Natural killer cell (primary cell): ENCODE data around the gene ZNF414. TPM values are rescaled to one million over a fixed set of nuclear protein-coding genes. Genes with fewer than 3 reads are reported as not detected.

Experiments
- ATAC-seq, 3 donors: fragments of 150-1000 bp in 2 of 3; fragments of 200-7000 bp in 1 of 3; cut with Tn5 transposase; 1 replicate in 1 of 3; 2 replicates in 2 of 3; pipeline ENCODE4 v1.10.0; 2021; ENCODE audit warnings: mild to moderate bottlenecking in 2 of 3, moderate library complexity in 2 of 3
- DNase-seq, 2 donors: peaks; one replicate each; pipeline versions ENCODE4 v3.0.0 to v3.0.0-alpha.2; 2013 to 2021; ENCODE audit warnings: mixed read lengths in 1 of 2
- H3K27ac ChIP-seq: one replicate; pipeline ENCODE4 v1.5.1; 2013; ENCODE audit warnings: mild to moderate bottlenecking, low read length
- H3K27me3 ChIP-seq: one replicate; pipeline ENCODE4 v1.6.1; 2013; ENCODE audit warnings: low read length; ENCODE audit not compliant: control insufficient read depth, insufficient read depth
- H3K36me3 ChIP-seq: one replicate; pipeline ENCODE4 v1.6.1; 2013; ENCODE audit warnings: low read length; ENCODE audit not compliant: control insufficient read depth, insufficient read depth
- H3K4me1 ChIP-seq: one replicate; pipeline ENCODE4 v1.6.1; 2013; ENCODE audit warnings: low read length; ENCODE audit not compliant: control insufficient read depth, insufficient read depth
- H3K4me3 ChIP-seq: one replicate; pipeline ENCODE4 v1.5.1; 2013; ENCODE audit warnings: low read length
- H3K9me3 ChIP-seq: one replicate; pipeline ENCODE4 v1.6.1; 2013; ENCODE audit warnings: low read length; ENCODE audit not compliant: control insufficient read depth, insufficient read depth
- H3K27ac Mint-ChIP-seq, 2 donors: one replicate each; pipeline ENCODE4 v1.8.0; 2022; ENCODE audit warnings: mild to moderate bottlenecking in 2 of 2, mixed read lengths in 2 of 2, moderate library complexity in 1 of 2
- H3K27me3 Mint-ChIP-seq, 2 donors: one replicate each; pipeline ENCODE4 v1.8.0; 2022; ENCODE audit warnings: low read depth in 2 of 2, mixed read lengths in 2 of 2
- H3K36me3 Mint-ChIP-seq: one replicate; pipeline ENCODE4 v1.8.0; 2022; ENCODE audit warnings: mixed read lengths
- H3K4me1 Mint-ChIP-seq, 2 donors: one replicate each; pipeline ENCODE4 v1.8.0; 2022; ENCODE audit warnings: mixed read lengths in 2 of 2
- H3K4me3 Mint-ChIP-seq: one replicate; pipeline ENCODE4 v1.8.0; 2022; ENCODE audit warnings: mild to moderate bottlenecking, moderate library complexity, mixed read lengths
- H3K9me3 Mint-ChIP-seq, 2 donors: one replicate each; pipeline ENCODE4 v1.8.0; 2022; ENCODE audit warnings: mixed read lengths in 2 of 2
- CTCF ChIP-seq: fragments of 200-600 bp; IDR thresholded peaks from one replicate; pipeline ENCODE4 v1.8.0; 2022; ENCODE audit warnings: antibody characterized with exemption
- WGBS: methylation state at CpG from one replicate; pipeline ENCODE4 v1.1.7; 2013; ENCODE audit warnings: missing lambda C conversion rate; ENCODE audit not compliant: insufficient coverage; 5-methylcytosine and 5-hydroxymethylcytosine counted together
- intact Hi-C: fragments of 100-400 bp; cut with micrococcal nuclease; formaldehyde crosslinking; loops from one replicate; pipeline ENCODE4 v1.14.2; 2022
- total RNA-seq, 4 donors: library from RNA; stranded (reverse); fragments of 120-200 nt in 1 of 4; gene quantifications; one replicate each; pipeline versions ENCODE4 v1.2.3 to v1.2.4, GENCODE V29; 2013 to 2022

The ZNF414 gene
- total RNA-seq, 3 donors from 2014 or later (not counting 1 experiment from before 2014, with no cell fraction given) = 42.1 to 46.4 (median 42.3) TPM

GRCh38 chr19:8468761-8469373, 45.1 kb downstream of the ZNF414 start:
- Histone ChIP-seq H3K4me1 (peaks cover 5% of the 10 kb centered on the region), H3K27me3 (no peaks in the 10 kb centered on the region), H3K4me3 (no peak overlapping the region), H3K9me3 (no peaks in the 10 kb centered on the region), H3K27ac (no peak overlapping the region), H3K36me3 (peaks cover 82% of the 10 kb centered on the region)
- Mint-ChIP-seq H3K4me3 (no peak overlapping the region), H3K4me1 (peaks cover 9 to 11% of the 10 kb centered on the region in 2 donors), H3K27ac (peak overlapping the region; percentile 47 to 63), H3K36me3 (peaks cover 50% of the 10 kb centered on the region), H3K9me3 (no peaks in the 10 kb centered on the region), H3K27me3 (no peaks in the 10 kb centered on the region)
- intact Hi-C loops = no loop called here
- WGBS = 92% methylated on average over 6 of the region's 8 CpGs
- no peak for DNase-seq
- TF ChIP-seq CTCF = no peak
- no peak for ATAC-seq

- 90% methylated on average over 1 of the region's 3 CpGs for WGBS
- intact Hi-C loops = no loop called here
- Histone ChIP-seq H3K9me3 (no peaks in the 10 kb centered on the region), H3K4me3 (no peak overlapping the region), H3K27me3 (no peaks in the 10 kb centered on the region), H3K4me1 (peaks cover 4% of the 10 kb centered on the region), H3K36me3 (peaks cover 86% of the 10 kb centered on the region), H3K27ac (no peak overlapping the region)
- no peak overlapping the region for H3K27ac Mint-ChIP-seq
- peaks cover 6 to 14% of the 10 kb centered on the region in 2 donors for H3K4me1 Mint-ChIP-seq
- no peaks in the 10 kb centered on the region for H3K9me3 Mint-ChIP-seq
- no peak overlapping the region for H3K4me3 Mint-ChIP-seq
- TF ChIP-seq CTCF = no peak
- ATAC-seq (no peak), DNase-seq (no peak)
- H3K27me3 Mint-ChIP-seq = no peaks in the 10 kb centered on the region
- peaks cover 44% of the 10 kb centered on the region for H3K36me3 Mint-ChIP-seq
These were observed 45.8 kb downstream of the ZNF414 start for GRCh38 chr19:8468124-8468523.

GRCh38 chr19:8466018-8466417, 47.9 kb downstream of the ZNF414 start:
- intact Hi-C loops = no loop called here
- Mint-ChIP-seq H3K27me3 (no peaks in the 10 kb centered on the region), H3K27ac (no peak overlapping the region), H3K9me3 (no peaks in the 10 kb centered on the region), H3K36me3 (peaks cover 44% of the 10 kb centered on the region), H3K4me1 (peaks cover 24 to 33% of the 10 kb centered on the region in 2 donors), H3K4me3 (no peak overlapping the region)
- WGBS = 98% methylated on average over 4 of the region's 4 CpGs
- Histone ChIP-seq H3K4me1 (no peaks in the 10 kb centered on the region), H3K27ac (no peak overlapping the region), H3K36me3 (peaks cover 78% of the 10 kb centered on the region), H3K4me3 (no peak overlapping the region), H3K9me3 (no peaks in the 10 kb centered on the region), H3K27me3 (no peaks in the 10 kb centered on the region)
- ATAC-seq (no peak), DNase-seq (no peak)
- TF ChIP-seq CTCF = no peak

- H3K9me3 ChIP-seq = no peaks in the 10 kb centered on the region
- peaks cover 53% of the 10 kb centered on the region for H3K36me3 ChIP-seq
- H3K27me3 ChIP-seq = no peaks in the 10 kb centered on the region
- H3K4me3 Mint-ChIP-seq = no peak overlapping the region
- H3K4me3 ChIP-seq = no peak overlapping the region
- intact Hi-C loops = no loop called here
- no peaks in the 10 kb centered on the region for H3K27me3 Mint-ChIP-seq
- H3K9me3 Mint-ChIP-seq = no peaks in the 10 kb centered on the region
- H3K36me3 Mint-ChIP-seq = peaks cover 31% of the 10 kb centered on the region
- H3K27ac ChIP-seq = no peak overlapping the region
- peaks cover 42 to 48% of the 10 kb centered on the region in 2 donors for H3K4me1 Mint-ChIP-seq
- 92% methylated on average over 8 of the region's 8 CpGs for WGBS
- TF ChIP-seq CTCF = no peak
- H3K27ac Mint-ChIP-seq = no peak overlapping the region
- H3K4me1 ChIP-seq = no peaks in the 10 kb centered on the region
- ATAC-seq = no peak
- DNase-seq = no peak
These were observed 50.6 kb downstream of the ZNF414 start for GRCh38 chr19:8463365-8463764.
